ENCODE results near the gene PUS10. TPM values are rescaled to one million over a fixed set of nuclear protein-coding genes. Genes with fewer than 3 reads are reported as not detected.

The PUS10 gene
- total and polyA plus RNA-seq, 2 of the 4 experiments (the other 2 are of a cell fraction) = 4.4 to 5.7 TPM

GRCh38 chr2:60957224-60957623 lies 60.8 kb downstream of the PUS10 start:
- Histone ChIP-seq H3K36me3 (ENCODE audit: control insufficient read depth, insufficient read depth, low read length) (peaks cover 2% of the 10 kb centered on the region; the same call in 1 of the 2 replicates), H3K56ac (ENCODE audit: extremely low read depth, insufficient read depth, low read length) (no peak overlapping the region), H3K79me1 (ENCODE audit: low read depth in 1 of 2, low read length in 2 of 2) (no peaks in the 10 kb centered on the region), H3K4ac (ENCODE audit: low read depth, low read length) (no peak overlapping the region), H2BK15ac (ENCODE audit: low read depth, low read length) (no peak overlapping the region), H4K91ac (ENCODE audit: insufficient read depth, low read depth, low read length) (no peak overlapping the region), H4K8ac (ENCODE audit: low read depth in 2 of 2, low read length in 2 of 2) (no peak overlapping the region), H3K14ac (replicated peaks; ENCODE audit: low read depth, low read length) (no peak overlapping the region), H3K9me1 (ENCODE audit: insufficient read depth, low read length) (peaks cover 5% of the 10 kb centered on the region; the same call in 1 of the 2 replicates), H4K20me1 (ENCODE audit: insufficient read depth, low read length) (no peaks in the 10 kb centered on the region), H2BK120ac (ENCODE audit: low read depth, low read length) (no peak overlapping the region), H3K4me1 (ENCODE audit: control insufficient read depth, insufficient read depth, low read length) (peaks cover 1% of the 10 kb centered on the region; the same call in 1 of the 2 replicates), H3K27me3 (ENCODE audit: control insufficient read depth, insufficient read depth, low read length) (no peaks in the 10 kb centered on the region), H3K4me3 (ENCODE audit: insufficient read depth, low read depth, low read length) (no peak overlapping the region), H2AK9ac (replicated peaks; ENCODE audit: low read depth, low read length, poor library complexity) (no peak overlapping the region), H3K9me3 (ENCODE audit: control insufficient read depth, insufficient read depth, low read length) (no peaks in the 10 kb centered on the region), H4K5ac (ENCODE audit: low read depth, low read length) (no peak overlapping the region), H2AFZ (replicated peaks; ENCODE audit: low read length, poor library complexity) (no peak overlapping the region), H2AK5ac (ENCODE audit: low read depth, low read length) (no peak overlapping the region), H2BK5ac (ENCODE audit: low read depth, low read length, poor library complexity, severe bottlenecking) (no peak overlapping the region), H3K23ac (ENCODE audit: low read depth, low read length) (no peak overlapping the region), H3K9ac (ENCODE audit: low read depth, low read length) (no peak overlapping the region), H3K27ac (ENCODE audit: insufficient read depth, low read length) (no peak overlapping the region), H3K4me2 (ENCODE audit: low read depth, low read length) (no peak overlapping the region), H3K18ac (ENCODE audit: low read depth, low read length) (no peak overlapping the region), H2BK20ac (ENCODE audit: low read depth, low read length) (no peak overlapping the region)
- dilution Hi-C loops (cut with HindIII; ENCODE audit: low sequenced_read_pairs, unreplicated experiment) (no loop called here), intact Hi-C loops (cut with micrococcal nuclease) (no loop called here), in situ Hi-C loops (cut with MboI; ENCODE audit: low sequenced_read_pairs) (no loop called here)
- WGBS, 2 experiments (ENCODE audit: extremely low coverage in 2 of 2, insufficient read length in 1 of 2) = 50% methylated on average over 2 of the region's 8 CpGs; no CpG with 5 or more reads in 1 of the 2 experiments
- ChIA-PET CTCF (no interaction called here), POLR2A (ENCODE audit: unreplicated experiment) (no interaction called here)
- DNase-seq (no peak), ATAC-seq (ENCODE audit: low read depth) (no peak)
- no TSS peak for BruUV-seq (replicated peaks)
- TF ChIP-seq BHLHE40 (IDR thresholded peaks at IDR 0.05; ENCODE audit: low read depth, low read length) (no peak), CTCF (conservative IDR thresholded peaks at IDR 0.05; ENCODE audit: low read depth, low read length) (no peak), RFX5 (IDR thresholded peaks at IDR 0.05; ENCODE audit: low read depth, low read length) (no peak), SMC3 (IDR thresholded peaks at IDR 0.05; ENCODE audit: low read depth, low read length) (no peak), FOS (IDR thresholded peaks at IDR 0.05; ENCODE audit: low read depth, low read length) (no peak), USF2 (IDR thresholded peaks at IDR 0.05; ENCODE audit: low read depth, low read length) (no peak)
